ENCODE data around the gene PIK3CD. TPM values are rescaled to one million over a fixed set of nuclear protein-coding genes. Genes with fewer than 3 reads are reported as not detected.

Gene PIK3CD
- polyA plus RNA-seq, 1 of the 3 experiments (the other 2 are of a cell fraction), result 6.0 TPM

DNA sequence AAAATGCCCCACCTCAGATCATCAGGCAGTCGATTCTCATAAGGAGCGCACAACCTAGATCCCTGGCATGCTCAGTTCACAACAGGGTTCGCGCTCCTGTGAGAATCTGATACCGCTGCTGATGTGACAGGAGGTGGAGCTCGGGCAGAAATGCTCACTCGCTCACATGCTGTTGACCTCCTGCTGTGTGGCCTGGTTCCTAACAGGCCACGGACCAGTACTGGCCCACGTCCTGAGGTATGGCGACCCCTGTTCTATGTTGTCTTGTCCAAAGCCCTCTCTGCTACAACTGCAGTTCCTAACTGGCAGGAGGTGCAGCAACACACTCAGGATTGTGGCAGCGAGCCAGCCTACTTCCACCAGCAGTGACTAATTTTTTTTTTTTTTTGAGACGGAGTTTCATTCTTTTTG lies 101.6 kb downstream of the PIK3CD start:
- DNase-seq, result no peak
- H3K9ac ChIP-seq, result no peak overlapping the region
- no peaks in the 10 kb centered on the region for H3K9me2 ChIP-seq
- H3K4me1 ChIP-seq (ENCODE audit: control insufficient read depth in 1 of 2, insufficient read depth in 2 of 2, low read depth in 1 of 2, low read length in 1 of 2), result peaks cover 0 to 9% of the 10 kb centered on the region in 2 experiments; a peak in 1 of 4 replicates
- H3K4me3 ChIP-seq (ENCODE audit: low read depth in 2 of 2, low read length in 1 of 2), result no peak overlapping the region
- TF ChIP-seq, protein P1, sequence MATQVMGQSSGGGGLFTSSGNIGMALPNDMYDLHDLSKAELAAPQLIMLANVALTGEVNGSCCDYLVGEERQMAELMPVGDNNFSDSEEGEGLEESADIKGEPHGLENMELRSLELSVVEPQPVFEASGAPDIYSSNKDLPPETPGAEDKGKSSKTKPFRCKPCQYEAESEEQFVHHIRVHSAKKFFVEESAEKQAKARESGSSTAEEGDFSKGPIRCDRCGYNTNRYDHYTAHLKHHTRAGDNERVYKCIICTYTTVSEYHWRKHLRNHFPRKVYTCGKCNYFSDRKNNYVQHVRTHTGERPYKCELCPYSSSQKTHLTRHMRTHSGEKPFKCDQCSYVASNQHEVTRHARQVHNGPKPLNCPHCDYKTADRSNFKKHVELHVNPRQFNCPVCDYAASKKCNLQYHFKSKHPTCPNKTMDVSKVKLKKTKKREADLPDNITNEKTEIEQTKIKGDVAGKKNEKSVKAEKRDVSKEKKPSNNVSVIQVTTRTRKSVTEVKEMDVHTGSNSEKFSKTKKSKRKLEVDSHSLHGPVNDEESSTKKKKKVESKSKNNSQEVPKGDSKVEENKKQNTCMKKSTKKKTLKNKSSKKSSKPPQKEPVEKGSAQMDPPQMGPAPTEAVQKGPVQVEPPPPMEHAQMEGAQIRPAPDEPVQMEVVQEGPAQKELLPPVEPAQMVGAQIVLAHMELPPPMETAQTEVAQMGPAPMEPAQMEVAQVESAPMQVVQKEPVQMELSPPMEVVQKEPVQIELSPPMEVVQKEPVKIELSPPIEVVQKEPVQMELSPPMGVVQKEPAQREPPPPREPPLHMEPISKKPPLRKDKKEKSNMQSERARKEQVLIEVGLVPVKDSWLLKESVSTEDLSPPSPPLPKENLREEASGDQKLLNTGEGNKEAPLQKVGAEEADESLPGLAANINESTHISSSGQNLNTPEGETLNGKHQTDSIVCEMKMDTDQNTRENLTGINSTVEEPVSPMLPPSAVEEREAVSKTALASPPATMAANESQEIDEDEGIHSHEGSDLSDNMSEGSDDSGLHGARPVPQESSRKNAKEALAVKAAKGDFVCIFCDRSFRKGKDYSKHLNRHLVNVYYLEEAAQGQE (IDR thresholded peaks at IDR 0.05; ENCODE audit: low read depth, low read length), result no peak
- TF ChIP-seq NFIC (IDR thresholded peaks at IDR 0.05; ENCODE audit: borderline replicate concordance), result peak; percentile 62
- H3K9me3 ChIP-seq, result no peaks in the 10 kb centered on the region
- 0 out of 2 replicates have a peak, but pooled peaks cover 6% of the 10 kb centered on the region for H4K20me1 ChIP-seq (ENCODE audit: insufficient read depth)
- no peak overlapping the region for H2AFZ ChIP-seq (ENCODE audit: low read depth)
- no peaks in the 10 kb centered on the region for H3K27me3 ChIP-seq (ENCODE audit: insufficient read depth)
- WGBS (ENCODE audit: low lambda C conversion rate), result 73% methylated on average over 7 of the region's 12 CpGs
- H3K36me3 ChIP-seq (replicated peaks in 1 of 2; ENCODE audit: control insufficient read depth in 1 of 2, insufficient read depth in 2 of 2, low read length in 1 of 2), result peaks cover 6 to 7% of the 10 kb centered on the region in 2 experiments
- H3K4me2 ChIP-seq, result no peak overlapping the region
- POLR2A ChIA-PET, result no interaction called here
- H3K27ac ChIP-seq (ENCODE audit: low read depth in 2 of 2, low read length in 1 of 2), result no peak overlapping the region; a peak in 1 of 4 replicates
- peaks cover 6% of the 10 kb centered on the region for H3F3A ChIP-seq (replicated peaks; ENCODE audit: insufficient read depth)
- peaks cover 25% of the 10 kb centered on the region; the same call in 1 of the 2 replicates for H3K79me2 ChIP-seq (ENCODE audit: insufficient read depth)
- CTCF ChIA-PET, result interaction anchor here (1.9 kb wide), 1 partner anchor 9 kb away, joined by 4 read pairs; no protein-coding TSS in a partner anchor

DNA sequence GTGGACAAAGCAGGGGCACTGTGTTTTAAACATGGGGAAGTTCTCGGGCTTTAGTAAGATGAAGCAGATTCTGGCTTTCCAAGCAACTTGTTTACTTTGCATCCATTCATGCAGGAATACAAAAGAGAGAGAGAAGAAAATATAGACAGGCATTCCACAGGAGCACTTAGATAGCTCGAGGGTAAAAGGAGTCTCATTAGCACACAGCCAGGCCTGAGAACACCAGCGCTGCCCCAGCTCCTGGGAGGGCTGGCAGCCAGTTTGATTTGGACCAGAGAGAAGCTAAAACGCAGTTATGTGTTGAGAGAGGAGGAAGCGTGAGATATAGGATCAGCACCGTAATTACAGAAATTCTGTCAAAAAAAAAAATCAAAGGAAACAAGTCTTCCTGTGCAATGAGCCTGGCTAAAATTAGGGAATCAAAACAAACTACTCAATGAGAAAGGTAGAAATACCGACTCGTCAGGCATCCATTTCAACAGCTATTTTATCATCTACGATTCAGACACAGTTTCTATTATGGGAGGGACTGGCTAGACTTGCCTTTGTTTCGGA lies 104.0 kb downstream of the PIK3CD start:
- 87% methylated on average over 10 of the region's 10 CpGs for WGBS (ENCODE audit: low lambda C conversion rate)
- TF ChIP-seq TEAD4 (IDR thresholded peaks at IDR 0.05; ENCODE audit: borderline replicate concordance, insufficient read depth) (no peak), MXI1 (IDR thresholded peaks at IDR 0.05; ENCODE audit: low read depth, low read length) (no peak), ELF1 (IDR thresholded peaks at IDR 0.05) (no peak), RFX5 (IDR thresholded peaks at IDR 0.05; ENCODE audit: low read length) (no peak), TCF12 (IDR thresholded peaks at IDR 0.05) (no peak), RXRA (IDR thresholded peaks at IDR 0.05; ENCODE audit: borderline replicate concordance, low read depth) (no peak)
- peaks cover 0 to 9% of the 10 kb centered on the region in 2 experiments; a peak in 1 of 4 replicates for H3K4me1 ChIP-seq (ENCODE audit: control insufficient read depth in 1 of 2, insufficient read depth in 2 of 2, low read depth in 1 of 2, low read length in 1 of 2)
- ChIA-PET POLR2A (no interaction called here), CTCF (interaction anchor here (1.0 kb wide), 1 partner anchor 15 kb away, joined by 4 read pairs; no protein-coding TSS in a partner anchor)
- no peak overlapping the region for H3K4me2 ChIP-seq
- H3K9ac ChIP-seq, result no peak overlapping the region
- H3K36me3 ChIP-seq (replicated peaks in 1 of 2; ENCODE audit: control insufficient read depth in 1 of 2, insufficient read depth in 2 of 2, low read length in 1 of 2), result peaks cover 0 to 7% of the 10 kb centered on the region in 2 experiments
- peaks cover 31% of the 10 kb centered on the region; the same call in 1 of the 2 replicates for H3K79me2 ChIP-seq (ENCODE audit: insufficient read depth)
- no peak overlapping the region for H3K4me3 ChIP-seq (ENCODE audit: low read depth in 2 of 2, low read length in 1 of 2)
- no peaks in the 10 kb centered on the region for H3K27me3 ChIP-seq (ENCODE audit: insufficient read depth)
- H3K27ac ChIP-seq (ENCODE audit: low read depth in 2 of 2, low read length in 1 of 2), result no peak overlapping the region
- no peaks in the 10 kb centered on the region for H3K9me3 ChIP-seq
- no peak overlapping the region for H2AFZ ChIP-seq (ENCODE audit: low read depth)
- no peak for DNase-seq
- H3F3A ChIP-seq (replicated peaks; ENCODE audit: insufficient read depth), result peaks cover 6% of the 10 kb centered on the region
- H4K20me1 ChIP-seq (ENCODE audit: insufficient read depth), result 0 out of 2 replicates have a peak, but pooled peaks cover 6% of the 10 kb centered on the region
- no peaks in the 10 kb centered on the region for H3K9me2 ChIP-seq

Measured in SK-N-SH (cell line).